DOHH2 (cell line): ENCODE measurements around the gene LCN2.

ENCODE experiments used
- H3F3A ChIP-seq: fragments of 200-600 bp; sonication (generic), shearing (Covaris generic); 2 replicates; pipeline ENCODE4 v1.6.0; 2016; ENCODE audit warnings: antibody characterized with exemption, mild to moderate bottlenecking; ENCODE audit not compliant: control insufficient read depth, insufficient read depth
- H3K27ac ChIP-seq: fragments of 200-600 bp; sonication (generic); 2 replicates; pipeline ENCODE4 v1.5.1; 2014; ENCODE audit warnings: low read depth, mild to moderate bottlenecking, low read length, moderate library complexity
- H3K27me3 ChIP-seq: fragments of 200-600 bp; sonication (generic); 2 replicates; pipeline ENCODE4 v1.6.1; 2014; ENCODE audit warnings: mild to moderate bottlenecking, low read length, mixed read lengths; ENCODE audit not compliant: control insufficient read depth
- H3K36me3 ChIP-seq: fragments of 200-600 bp; sonication (generic); 2 replicates; pipeline ENCODE4 v1.6.1; 2014; ENCODE audit warnings: mild to moderate bottlenecking, low read length, moderate library complexity, mixed read lengths; ENCODE audit not compliant: control insufficient read depth
- H3K4me1 ChIP-seq: fragments of 200-600 bp; sonication (generic); 2 replicates; pipeline ENCODE4 v1.6.1; 2014; ENCODE audit warnings: mild to moderate bottlenecking, low read length, mixed read lengths; ENCODE audit not compliant: control insufficient read depth
- H3K4me2 ChIP-seq: fragments of 200-600 bp; sonication (generic); 2 replicates; pipeline ENCODE4 v1.6.0; 2014; ENCODE audit warnings: mild to moderate bottlenecking, low read length, moderate library complexity
- H3K4me3 ChIP-seq: fragments of 200-600 bp; sonication (generic); 2 replicates; pipeline ENCODE4 v1.5.1; 2014; ENCODE audit warnings: mild to moderate bottlenecking, low read length, mixed read lengths
- H3K79me2 ChIP-seq: fragments of 200-600 bp; sonication (generic); 2 replicates; pipeline ENCODE4 v1.6.1; 2014; ENCODE audit warnings: mild to moderate bottlenecking, low read length, mixed read lengths; ENCODE audit not compliant: control insufficient read depth
- H3K9me2 ChIP-seq: fragments of 200-600 bp; sonication (generic); replicated peaks from 2 replicates; pipeline ENCODE4 v1.6.1; 2014; ENCODE audit warnings: mild to moderate bottlenecking, low read length, mixed read lengths; ENCODE audit not compliant: control insufficient read depth
- H3K9me3 ChIP-seq: fragments of 200-600 bp; sonication (generic); 2 replicates; pipeline ENCODE4 v1.6.1; 2014; ENCODE audit warnings: antibody characterized with exemption, low read length, mixed read lengths; ENCODE audit not compliant: control insufficient read depth, insufficient read depth
- H4K20me1 ChIP-seq: fragments of 200-600 bp; sonication (generic); 2 replicates; pipeline ENCODE4 v1.6.0; 2014; ENCODE audit warnings: low read depth, mild to moderate bottlenecking, antibody characterized with exemption, low read length, moderate library complexity; ENCODE audit not compliant: control insufficient read depth, insufficient read depth
- CTCF ChIP-seq: fragments of 200-600 bp; sonication (generic); IDR thresholded peaks from one replicate; pipeline ENCODE4 v1.5.1; 2014; ENCODE audit warnings: antibody characterized with exemption, mild to moderate bottlenecking, low read depth, low read length; ENCODE audit not compliant: poor library complexity, severe bottlenecking
- EZH2phosphoT487 ChIP-seq: fragments of 200-600 bp; sonication (generic); IDR thresholded peaks from 2 replicates; pipeline ENCODE4 v1.6.1; 2017; ENCODE audit warnings: borderline replicate concordance, mild to moderate bottlenecking, antibody characterized with exemption, low read length, moderate library complexity, mixed read lengths

Gene LCN2

GRCh38 chr9:128185979-128186965 is 37.0 kb downstream of the LCN2 start:
- no peaks in the 10 kb centered on the region; the same call in 1 of the 2 replicates for H3F3A ChIP-seq
- peaks cover 55% of the 10 kb centered on the region for H3K36me3 ChIP-seq
- no peaks in the 10 kb centered on the region for H3K27me3 ChIP-seq
- H3K9me2 ChIP-seq: no peaks in the 10 kb centered on the region
- no peak overlapping the region for H3K4me3 ChIP-seq
- peaks cover 10% of the 10 kb centered on the region for H3K4me1 ChIP-seq
- no peaks in the 10 kb centered on the region for H3K9me3 ChIP-seq
- H3K4me2 ChIP-seq: no peak overlapping the region
- H3K79me2 ChIP-seq: peaks cover 17% of the 10 kb centered on the region
- no peak overlapping the region for H3K27ac ChIP-seq
- H4K20me1 ChIP-seq: no peaks in the 10 kb centered on the region
- TF ChIP-seq CTCF: no peak
- no peak for TF ChIP-seq EZH2phosphoT487

- Histone ChIP-seq H3F3A (no peaks in the 10 kb centered on the region; the same call in 1 of the 2 replicates), H3K27ac (no peak overlapping the region), H3K9me3 (no peaks in the 10 kb centered on the region), H3K4me1 (peaks cover 10% of the 10 kb centered on the region), H3K36me3 (peaks cover 54% of the 10 kb centered on the region), H4K20me1 (no peaks in the 10 kb centered on the region), H3K4me2 (no peak overlapping the region), H3K9me2 (no peaks in the 10 kb centered on the region), H3K4me3 (no peak overlapping the region), H3K79me2 (peaks cover 17% of the 10 kb centered on the region), H3K27me3 (no peaks in the 10 kb centered on the region)
- TF ChIP-seq CTCF (no peak), EZH2phosphoT487 (no peak)
Measured at GRCh38 chr9:128187361-128187760, 38.1 kb downstream of the LCN2 start.

GRCh38 chr9:128188209-128188608 is 39.0 kb downstream of the LCN2 start:
- Histone ChIP-seq H3K4me1 (peaks cover 10% of the 10 kb centered on the region), H3K9me2 (no peaks in the 10 kb centered on the region), H3F3A (no peaks in the 10 kb centered on the region; the same call in 1 of the 2 replicates), H3K4me2 (no peak overlapping the region), H3K4me3 (no peak overlapping the region), H3K27me3 (no peaks in the 10 kb centered on the region), H3K79me2 (peaks cover 17% of the 10 kb centered on the region), H3K36me3 (peaks cover 45% of the 10 kb centered on the region), H3K9me3 (no peaks in the 10 kb centered on the region), H4K20me1 (no peaks in the 10 kb centered on the region), H3K27ac (no peak overlapping the region)
- TF ChIP-seq EZH2phosphoT487 (no peak), CTCF (no peak)
